Panc1 (cell line): Measurements from ENCODE around the gene LZTS2. TPM values are rescaled to one million over a fixed set of nuclear protein-coding genes. Genes with fewer than 3 reads are reported as not detected.

Source experiments
- ATAC-seq: fragments of 200-7000 bp; cut with Tn5 transposase; 2 replicates; pipeline ENCODE4 v1.9.1; 2020; ENCODE audit warnings: mild to moderate bottlenecking, moderate library complexity
- BruUV-seq: library from RNA; stranded (reverse); fragments of 400-500 nt; replicated peaks from 2 replicates; lab custom pipeline; 2021; lab: Mats Ljungman, UMichigan
- CTCF ChIA-PET: fragments of 300-600 bp; sonication (Branson Sonifier 250); formaldehyde crosslinking; loops from one replicate; lab custom pipeline; 2022; ENCODE audit warnings: antibody characterized with exemption; lab: Charles Lee
- POLR2A ChIA-PET: fragments of 300-600 bp; sonication (Branson Sonifier 250); formaldehyde crosslinking; loops from one replicate; lab custom pipeline; 2022; ENCODE audit warnings: antibody characterized with exemption; lab: Charles Lee
- DNase-seq: peaks from one replicate; pipeline ENCODE4 v3.0.0-alpha.2; 2010; ENCODE audit warnings: low read depth, low spot score
- H3K27ac ChIP-seq: 2 replicates; pipeline ENCODE4 v1.5.1; 2011; ENCODE audit warnings: mild to moderate bottlenecking, low read length, inconsistent platforms
- H3K27me3 ChIP-seq: fragments of 200-500 bp; sonication (Bioruptor generic); 2 replicates; pipeline ENCODE4 v1.6.0; 2014; ENCODE audit warnings: low read length, inconsistent platforms; ENCODE audit not compliant: control insufficient read depth, insufficient read depth
- H3K36me3 ChIP-seq: fragments of 200-500 bp; sonication (Bioruptor generic); 2 replicates; pipeline ENCODE4 v1.5.1; 2014; ENCODE audit warnings: inconsistent platforms, mild to moderate bottlenecking, low read length, moderate library complexity; ENCODE audit not compliant: control insufficient read depth, insufficient read depth
- H3K4me1 ChIP-seq: 2 replicates; pipeline ENCODE4 v1.5.1; 2011; ENCODE audit warnings: inconsistent platforms, mild to moderate bottlenecking, low read length, moderate library complexity; ENCODE audit not compliant: control insufficient read depth, insufficient read depth
- H3K4me3 ChIP-seq, 2 experiments: 2 replicates each; pipeline ENCODE4 v1.5.1; 2011 to 2012; ENCODE audit warnings: low read depth in 2 of 2, low read length in 2 of 2, mild to moderate bottlenecking in 2 of 2, inconsistent platforms in 1 of 2, moderate library complexity in 1 of 2
- H3K9me3 ChIP-seq: fragments of 200-500 bp; sonication (Bioruptor generic); 2 replicates; pipeline ENCODE4 v1.5.1; 2014; ENCODE audit warnings: low read depth, mild to moderate bottlenecking, inconsistent platforms, low read length, moderate library complexity; ENCODE audit not compliant: control insufficient read depth, insufficient read depth
- POLR2AphosphoS5 ChIP-seq: IDR thresholded peaks from 2 replicates; pipeline ENCODE4 v1.6.1; 2012; ENCODE audit warnings: mild to moderate bottlenecking, low read depth, low read length, moderate library complexity
- SIN3A ChIP-seq: IDR thresholded peaks from 2 replicates; pipeline ENCODE4 v1.6.1; 2012; ENCODE audit warnings: low read depth, mild to moderate bottlenecking, low read length, moderate library complexity, borderline replicate concordance; ENCODE audit not compliant: insufficient read depth
- TCF7L2 ChIP-seq: IDR thresholded peaks from 2 replicates; pipeline ENCODE4 v1.6.1; 2011; ENCODE audit warnings: mild to moderate bottlenecking, low read depth, low read length, inconsistent platforms
- in situ Hi-C: cut with HindIII; loops from 2 replicates; pipeline ENCODE4 v1.10.0; 2016; ENCODE audit warnings: low sequenced_read_pairs, low pct_unique_long_range_greater_than_20kb
- intact Hi-C: fragments of 100-400 bp; cut with micrococcal nuclease; formaldehyde crosslinking; loops from one replicate; pipeline ENCODE4 v1.10.0; 2022; ENCODE audit not compliant: unreplicated experiment
- total RNA-seq: library from RNA; stranded (reverse); gene quantifications from one replicate; pipeline ENCODE4 v1.2.1, GENCODE V29; 2021; ENCODE audit not compliant: unreplicated experiment
- TF ChIP-seq, protein P1 (sequence below): fragments of 450-650 bp; IDR thresholded peaks from 2 replicates; pipeline ENCODE4 v1.5.1; 2017; ENCODE audit warnings: mild to moderate bottlenecking
- TF ChIP-seq, protein P2 (sequence below), 2 experiments: IDR thresholded peaks; 2 replicates each; pipeline ENCODE4 v1.6.1; 2011 to 2012; ENCODE audit warnings: low read depth in 2 of 2, control low read depth in 1 of 2, low read length in 1 of 2, mild to moderate bottlenecking in 1 of 2, moderate library complexity in 1 of 2; ENCODE audit not compliant: insufficient read depth in 1 of 2

Gene LZTS2
- total RNA-seq, 1 experiment from 2014 or later: 65.5 TPM

DNA sequence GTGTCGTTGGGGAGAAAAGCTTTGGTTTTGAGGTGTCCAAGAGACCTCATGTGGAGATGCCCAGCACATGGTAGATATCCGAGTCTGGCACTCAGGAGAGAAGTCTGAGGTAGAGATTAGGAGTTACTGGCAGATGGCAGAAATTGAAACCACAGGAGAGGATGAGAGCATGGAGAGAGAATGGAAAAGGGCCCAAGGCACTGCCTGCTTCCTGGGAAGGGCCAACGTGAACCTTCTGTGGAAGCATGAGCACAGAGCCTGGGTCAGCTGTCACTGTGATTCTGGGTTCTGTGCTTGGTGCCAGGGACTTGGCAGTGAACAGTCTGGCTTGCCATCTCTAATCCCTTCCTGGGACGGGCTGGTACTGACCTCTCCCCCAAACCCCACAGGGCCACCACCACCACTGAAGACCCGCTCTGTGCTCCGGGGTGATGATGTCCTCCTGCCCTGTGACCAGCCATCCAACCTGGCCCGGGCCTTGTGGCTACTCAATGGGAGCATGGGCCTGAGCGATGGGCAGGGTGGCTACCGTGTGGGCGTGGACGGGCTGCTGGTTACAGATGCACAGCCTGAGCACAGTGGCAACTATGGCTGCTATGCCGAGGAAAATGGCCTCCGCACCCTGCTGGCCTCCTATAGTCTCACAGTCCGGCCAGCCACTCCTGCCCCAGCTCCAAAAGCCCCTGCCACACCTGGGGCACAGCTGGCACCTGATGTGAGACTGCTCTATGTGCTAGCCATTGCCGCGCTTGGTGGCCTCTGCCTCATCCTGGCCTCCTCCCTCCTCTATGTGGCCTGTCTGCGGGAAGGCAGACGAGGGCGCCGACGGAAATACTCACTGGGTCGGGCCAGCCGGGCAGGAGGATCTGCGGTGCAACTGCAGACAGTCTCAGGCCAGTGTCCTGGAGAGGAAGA is 16.4 kb upstream of the LZTS2 start:
- CTCF ChIA-PET: no interaction called here
- Histone ChIP-seq H3K4me3 (no peak overlapping the region), H3K27ac (no peak overlapping the region), H3K27me3 (no peaks in the 10 kb centered on the region), H3K36me3 (peaks cover 6% of the 10 kb centered on the region; the same call in 1 of the 2 replicates), H3K9me3 (no peaks in the 10 kb centered on the region), H3K4me1 (peaks cover 12% of the 10 kb centered on the region)
- POLR2A ChIA-PET: no interaction called here
- intact Hi-C loops: no loop called here
- in situ Hi-C loops: no loop called here
- TF ChIP-seq TCF7L2 (no peak), POLR2AphosphoS5 (no peak), SIN3A (no peak)
- TF ChIP-seq, protein P1, sequence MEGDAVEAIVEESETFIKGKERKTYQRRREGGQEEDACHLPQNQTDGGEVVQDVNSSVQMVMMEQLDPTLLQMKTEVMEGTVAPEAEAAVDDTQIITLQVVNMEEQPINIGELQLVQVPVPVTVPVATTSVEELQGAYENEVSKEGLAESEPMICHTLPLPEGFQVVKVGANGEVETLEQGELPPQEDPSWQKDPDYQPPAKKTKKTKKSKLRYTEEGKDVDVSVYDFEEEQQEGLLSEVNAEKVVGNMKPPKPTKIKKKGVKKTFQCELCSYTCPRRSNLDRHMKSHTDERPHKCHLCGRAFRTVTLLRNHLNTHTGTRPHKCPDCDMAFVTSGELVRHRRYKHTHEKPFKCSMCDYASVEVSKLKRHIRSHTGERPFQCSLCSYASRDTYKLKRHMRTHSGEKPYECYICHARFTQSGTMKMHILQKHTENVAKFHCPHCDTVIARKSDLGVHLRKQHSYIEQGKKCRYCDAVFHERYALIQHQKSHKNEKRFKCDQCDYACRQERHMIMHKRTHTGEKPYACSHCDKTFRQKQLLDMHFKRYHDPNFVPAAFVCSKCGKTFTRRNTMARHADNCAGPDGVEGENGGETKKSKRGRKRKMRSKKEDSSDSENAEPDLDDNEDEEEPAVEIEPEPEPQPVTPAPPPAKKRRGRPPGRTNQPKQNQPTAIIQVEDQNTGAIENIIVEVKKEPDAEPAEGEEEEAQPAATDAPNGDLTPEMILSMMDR: no peak
- TF ChIP-seq, protein P2, sequence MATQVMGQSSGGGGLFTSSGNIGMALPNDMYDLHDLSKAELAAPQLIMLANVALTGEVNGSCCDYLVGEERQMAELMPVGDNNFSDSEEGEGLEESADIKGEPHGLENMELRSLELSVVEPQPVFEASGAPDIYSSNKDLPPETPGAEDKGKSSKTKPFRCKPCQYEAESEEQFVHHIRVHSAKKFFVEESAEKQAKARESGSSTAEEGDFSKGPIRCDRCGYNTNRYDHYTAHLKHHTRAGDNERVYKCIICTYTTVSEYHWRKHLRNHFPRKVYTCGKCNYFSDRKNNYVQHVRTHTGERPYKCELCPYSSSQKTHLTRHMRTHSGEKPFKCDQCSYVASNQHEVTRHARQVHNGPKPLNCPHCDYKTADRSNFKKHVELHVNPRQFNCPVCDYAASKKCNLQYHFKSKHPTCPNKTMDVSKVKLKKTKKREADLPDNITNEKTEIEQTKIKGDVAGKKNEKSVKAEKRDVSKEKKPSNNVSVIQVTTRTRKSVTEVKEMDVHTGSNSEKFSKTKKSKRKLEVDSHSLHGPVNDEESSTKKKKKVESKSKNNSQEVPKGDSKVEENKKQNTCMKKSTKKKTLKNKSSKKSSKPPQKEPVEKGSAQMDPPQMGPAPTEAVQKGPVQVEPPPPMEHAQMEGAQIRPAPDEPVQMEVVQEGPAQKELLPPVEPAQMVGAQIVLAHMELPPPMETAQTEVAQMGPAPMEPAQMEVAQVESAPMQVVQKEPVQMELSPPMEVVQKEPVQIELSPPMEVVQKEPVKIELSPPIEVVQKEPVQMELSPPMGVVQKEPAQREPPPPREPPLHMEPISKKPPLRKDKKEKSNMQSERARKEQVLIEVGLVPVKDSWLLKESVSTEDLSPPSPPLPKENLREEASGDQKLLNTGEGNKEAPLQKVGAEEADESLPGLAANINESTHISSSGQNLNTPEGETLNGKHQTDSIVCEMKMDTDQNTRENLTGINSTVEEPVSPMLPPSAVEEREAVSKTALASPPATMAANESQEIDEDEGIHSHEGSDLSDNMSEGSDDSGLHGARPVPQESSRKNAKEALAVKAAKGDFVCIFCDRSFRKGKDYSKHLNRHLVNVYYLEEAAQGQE (IDR thresholded peaks at IDR 0.05; ENCODE audit: insufficient read depth in 1 of 2, low read depth in 2 of 2, low read length in 1 of 2): no peak
- ATAC-seq (no peak), DNase-seq (no peak)
- BruUV-seq: no TSS peak

DNA sequence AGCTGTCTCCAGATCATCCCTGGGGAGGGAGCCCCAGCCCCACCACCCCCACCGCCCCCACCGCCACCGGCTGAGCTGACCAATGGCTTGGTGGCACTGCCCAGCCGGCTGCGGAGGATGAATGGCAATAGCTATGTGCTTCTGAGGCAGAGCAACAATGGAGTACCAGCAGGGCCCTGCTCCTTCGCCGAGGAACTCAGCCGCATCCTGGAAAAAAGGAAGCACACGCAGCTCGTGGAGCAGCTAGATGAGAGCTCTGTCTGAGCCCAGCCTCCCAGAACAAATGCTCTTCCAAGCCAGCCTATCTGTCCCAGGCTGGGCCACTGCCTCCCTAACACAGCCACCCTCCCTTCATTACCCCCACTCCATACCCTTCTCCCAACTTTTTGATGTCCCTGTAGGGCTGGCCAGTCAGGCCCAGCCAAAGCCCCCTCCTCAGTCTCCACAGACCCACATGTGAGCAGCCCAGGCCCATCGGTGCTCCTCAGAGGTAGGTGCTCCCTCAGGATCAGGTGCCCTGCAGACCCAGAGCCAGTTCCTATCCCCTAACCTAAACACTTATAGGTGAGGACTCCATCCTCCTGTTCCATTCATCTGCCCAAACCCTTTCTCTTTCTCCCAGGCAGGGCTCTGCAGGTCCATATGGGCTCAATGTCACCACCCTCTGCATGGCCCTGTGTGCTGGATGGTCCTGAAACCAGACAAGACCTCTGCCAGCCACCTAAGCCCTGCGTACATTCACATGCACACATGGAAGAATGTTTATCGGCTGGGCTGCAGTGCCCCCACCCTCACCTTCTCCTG is 15.5 kb upstream of the LZTS2 start:
- TF ChIP-seq, protein P1: no peak
- TF ChIP-seq POLR2AphosphoS5 (no peak), TCF7L2 (no peak), SIN3A (no peak)
- TF ChIP-seq, protein P2 (IDR thresholded peaks at IDR 0.05; ENCODE audit: insufficient read depth in 1 of 2, low read depth in 2 of 2, low read length in 1 of 2): no peak
- Histone ChIP-seq H3K9me3 (no peaks in the 10 kb centered on the region), H3K36me3 (peaks cover 6% of the 10 kb centered on the region), H3K4me3 (no peak overlapping the region), H3K27me3 (no peaks in the 10 kb centered on the region), H3K27ac (no peak overlapping the region), H3K4me1 (peaks cover 21% of the 10 kb centered on the region)
- ChIA-PET CTCF (no interaction called here), POLR2A (no interaction called here)
- no TSS peak for BruUV-seq
- intact Hi-C loops (no loop called here), in situ Hi-C loops (no loop called here)
- DNase-seq: no peak
- ATAC-seq: no peak
